ENCODE results near the gene POFUT2. TPM values are rescaled to one million over a fixed set of nuclear protein-coding genes. Genes with fewer than 3 reads are reported as not detected.

POFUT2 gene
- total RNA-seq = 19.4 and 31.0 TPM in 2 replicates

- DNase-seq = peak; percentile 98
Measured at GRCh38 chr21:45287438-45288391, at the start of gene POFUT2. Gene POFUT2 (minus strand): TSS chr21:45287895. CDS start chr21:45287871, 24 bp downstream.

- no peak for DNase-seq
Measured at GRCh38 chr21:45336870-45337269, 49.2 kb upstream of the POFUT2 start.

GRCh38 chr21:45336535-45336810 is 48.8 kb upstream of the POFUT2 start:
- DNase-seq = no peak

GRCh38 chr21:45335761-45336534 is 48.3 kb upstream of the POFUT2 start:
- no peak for DNase-seq

- DNase-seq = no peak
Measured at GRCh38 chr21:45335151-45335760, 47.6 kb upstream of the POFUT2 start.

GRCh38 chr21:45334591-45335081 is 46.9 kb upstream of the POFUT2 start:
- no peak for DNase-seq

GRCh38 chr21:45334134-45334533 is 46.4 kb upstream of the POFUT2 start:
- DNase-seq = no peak

- DNase-seq = no peak
Measured at GRCh38 chr21:45333583-45334121, 46.0 kb upstream of the POFUT2 start.

- DNase-seq = no peak
Measured at GRCh38 chr21:45332981-45333582, 45.4 kb upstream of the POFUT2 start.

GRCh38 chr21:45332415-45332814 is 44.7 kb upstream of the POFUT2 start:
- no peak for DNase-seq

- DNase-seq = no peak
Measured at GRCh38 chr21:45331531-45332147, 43.9 kb upstream of the POFUT2 start.

GRCh38 chr21:45330851-45331261 is 43.2 kb upstream of the POFUT2 start:
- DNase-seq = no peak

GRCh38 chr21:45330075-45330781 is 42.5 kb upstream of the POFUT2 start:
- DNase-seq = no peak

GRCh38 chr21:45329261-45330074 is 41.8 kb upstream of the POFUT2 start:
- no peak for DNase-seq

- no peak for DNase-seq
Measured at GRCh38 chr21:45328198-45329091, 40.8 kb upstream of the POFUT2 start.

- no peak for DNase-seq
Measured at GRCh38 chr21:45327441-45328197, 39.9 kb upstream of the POFUT2 start.

GRCh38 chr21:45326891-45327440 is 39.3 kb upstream of the POFUT2 start:
- DNase-seq = no peak

- no peak for DNase-seq
Measured at GRCh38 chr21:45326169-45326851, 38.6 kb upstream of the POFUT2 start.

All from dermis blood vessel endothelial cell (primary cell).